ENCODE results near the gene ELAVL4.

The ELAVL4 gene

GRCh38 chr1:50108497-50109059 is at the start of gene ELAVL4:
TSS of gene ELAVL4 (plus strand) at chr1:50108920. CDS start at chr1:50109190, 270 bp downstream.
- peak in 36 of 58 donors; percentile 3 to 74 (median 30) for DNase-seq

- no peak for DNase-seq
These were observed 48.4 kb upstream of the ELAVL4 start for GRCh38 chr1:50060279-50060678.

- no peak for DNase-seq
These were observed 41.9 kb upstream of the ELAVL4 start for GRCh38 chr1:50066806-50067205.

- no peak for DNase-seq
These were observed 33.8 kb upstream of the ELAVL4 start for GRCh38 chr1:50074931-50075330.

GRCh38 chr1:50077273-50077672 is 31.4 kb upstream of the ELAVL4 start:
- no peak for DNase-seq

GRCh38 chr1:50080904-50081586 is 27.7 kb upstream of the ELAVL4 start:
- peak in 1 of 58 donors; percentile 8 for DNase-seq

GRCh38 chr1:50084389-50084788 is 24.3 kb upstream of the ELAVL4 start:
- no peak for DNase-seq

GRCh38 chr1:50091068-50091467 is 17.7 kb upstream of the ELAVL4 start:
- DNase-seq = peak in 1 of 58 donors; percentile 2

- peak in 1 of 58 donors; percentile 4 for DNase-seq
These were observed 13.0 kb upstream of the ELAVL4 start for GRCh38 chr1:50095716-50096115.

GRCh38 chr1:50097021-50097679 is 11.6 kb upstream of the ELAVL4 start:
- peak in 1 of 58 donors; percentile 3 for DNase-seq

- no peak for DNase-seq
These were observed 10.9 kb upstream of the ELAVL4 start for GRCh38 chr1:50097791-50098190.

GRCh38 chr1:50098591-50099021 is 10.1 kb upstream of the ELAVL4 start:
- no peak for DNase-seq

GRCh38 chr1:50099654-50100053 is 9.1 kb upstream of the ELAVL4 start:
- no peak for DNase-seq

- DNase-seq = no peak
These were observed 5.1 kb upstream of the ELAVL4 start for GRCh38 chr1:50103615-50104081.

- no peak for DNase-seq
These were observed 3.3 kb upstream of the ELAVL4 start for GRCh38 chr1:50105433-50105832.

- no peak for DNase-seq
These were observed 2.5 kb upstream of the ELAVL4 start for GRCh38 chr1:50106095-50106761.

GRCh38 chr1:50109116-50109515 is 396 bp downstream of the ELAVL4 start:
- DNase-seq = no peak

GRCh38 chr1:50109647-50110075 is 941 bp downstream of the ELAVL4 start:
- DNase-seq = peak in 28 of 58 donors; percentile 3 to 84 (median 29)

GRCh38 chr1:50110151-50110550 is 1.4 kb downstream of the ELAVL4 start:
- DNase-seq = peak in 18 of 58 donors; percentile 20 to 76 (median 40)

GRCh38 chr1:50110656-50111055 is 1.9 kb downstream of the ELAVL4 start:
- peak in 10 of 58 donors; percentile 8 to 46 (median 20) for DNase-seq

- no peak for DNase-seq
These were observed 2.8 kb downstream of the ELAVL4 start for GRCh38 chr1:50111503-50111902.

GRCh38 chr1:50112193-50112592 is 3.5 kb downstream of the ELAVL4 start:
- no peak for DNase-seq

All from anterior cingulate cortex (tissue), 58 donors.